HG02623 (cell line): ENCODE results near the gene SPATA32.

Experiments
- ATAC-seq: cut with Tn5 transposase; IDR thresholded peaks from one replicate; pipeline ENCODE4 v1.9.1; 2021; ENCODE audit warnings: moderate library complexity; ENCODE audit not compliant: unreplicated experiment

The SPATA32 gene

DNA sequence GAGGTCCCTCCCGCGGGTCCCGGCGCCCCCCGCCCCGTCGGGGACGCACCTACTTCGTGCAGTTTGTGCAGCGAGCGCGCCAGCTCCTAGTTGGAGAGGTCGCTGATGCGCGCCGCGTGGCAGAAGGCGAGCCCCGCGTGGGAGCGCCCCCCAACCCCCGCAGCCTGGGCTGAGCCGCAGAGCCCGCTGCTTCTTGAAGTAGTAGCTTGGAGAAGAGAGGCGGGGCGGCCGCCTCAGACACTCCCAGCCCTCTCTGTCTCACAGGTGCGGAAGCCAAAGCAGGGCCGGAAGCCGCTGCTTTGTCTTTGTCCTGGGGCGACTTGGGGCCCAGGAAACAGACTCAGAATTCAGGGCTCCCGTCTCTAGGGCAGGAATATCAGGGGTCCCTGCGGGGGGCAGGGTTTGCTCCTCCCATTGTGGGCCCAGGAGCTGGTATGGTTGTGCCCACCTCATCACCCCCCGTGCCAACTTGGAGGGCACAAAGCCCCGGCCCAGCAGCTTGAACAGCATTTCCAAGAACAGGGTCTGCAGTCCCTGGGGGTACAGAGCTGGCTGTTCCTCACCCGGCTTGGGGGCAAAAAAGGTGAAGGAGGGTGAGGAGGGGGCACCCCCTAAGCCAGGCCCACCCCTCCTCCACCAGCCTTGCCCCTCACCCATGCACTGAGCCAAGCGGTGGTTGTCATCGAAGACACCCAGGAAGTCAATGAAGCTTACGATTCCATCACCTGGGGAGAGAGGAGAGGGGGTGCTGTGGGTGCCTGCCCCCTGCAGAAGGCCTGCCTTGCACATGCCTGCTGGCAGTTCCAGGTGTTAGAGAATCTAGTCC is 13.5 kb downstream of the SPATA32 start:
- ATAC-seq = peak; percentile 39

DNA sequence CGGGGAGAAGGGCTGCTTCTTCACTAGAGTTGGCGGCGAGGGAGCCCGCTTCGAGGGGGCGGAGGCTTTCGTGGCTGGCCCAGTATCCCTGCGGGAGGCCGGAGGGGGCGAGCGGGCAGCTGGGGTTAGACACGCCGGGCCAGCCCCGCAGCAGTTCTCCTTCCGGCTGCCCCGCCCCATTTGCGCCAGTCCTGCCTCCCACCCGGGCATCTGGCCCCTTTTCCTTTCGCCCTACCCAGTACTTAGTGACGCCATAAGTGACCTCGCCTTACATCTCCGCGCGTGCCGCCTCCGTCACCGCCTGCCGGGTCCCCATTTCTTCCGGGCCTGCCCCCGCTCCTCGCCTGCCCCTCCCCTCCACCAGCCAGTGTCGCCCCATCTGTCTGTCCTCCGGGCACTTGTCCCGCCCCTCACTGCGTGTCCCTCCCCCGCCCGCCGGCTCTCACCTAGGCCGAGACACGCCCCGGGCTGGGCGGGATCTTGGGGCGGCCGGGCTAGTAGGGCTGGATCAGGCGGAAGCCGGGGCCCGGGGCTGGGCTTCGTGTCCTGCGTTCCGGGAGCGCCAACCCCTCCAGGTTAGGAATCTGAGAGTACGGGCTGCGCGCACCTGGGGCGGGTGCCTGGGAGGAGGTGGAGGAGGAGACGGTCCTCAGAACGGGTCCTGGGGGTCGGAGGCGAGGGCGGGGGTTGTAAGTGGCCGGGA is 14.3 kb downstream of the SPATA32 start:
- ATAC-seq = peak; percentile 71

DNA sequence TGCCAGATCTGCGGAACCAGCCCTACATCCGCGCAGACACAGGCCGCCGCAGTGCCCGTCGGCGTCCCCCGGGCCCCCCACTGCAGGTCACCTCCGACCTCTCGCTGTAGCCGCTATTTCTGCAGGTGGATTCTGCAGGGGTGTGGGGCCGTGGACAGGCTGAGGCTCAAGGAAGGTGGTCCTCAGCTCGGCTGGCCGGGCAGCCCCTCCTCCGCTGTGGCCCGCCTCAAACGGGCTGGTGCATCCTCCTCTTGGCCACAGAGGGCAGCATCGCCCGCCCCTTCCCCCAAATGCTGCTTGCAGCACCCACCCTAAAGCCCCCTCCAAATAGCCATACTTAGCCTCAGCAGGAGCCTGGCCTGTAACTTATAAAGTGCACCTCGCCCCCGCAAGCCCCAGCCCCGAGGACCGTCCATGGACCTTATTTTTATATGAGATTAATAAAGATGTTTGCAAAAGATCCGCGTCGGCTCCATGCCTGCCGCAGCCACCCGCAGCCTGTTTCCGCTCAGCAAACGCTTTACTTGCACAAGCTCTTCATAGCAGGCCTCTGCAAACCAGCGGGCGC is 14.9 kb downstream of the SPATA32 start:
- no peak for ATAC-seq

DNA sequence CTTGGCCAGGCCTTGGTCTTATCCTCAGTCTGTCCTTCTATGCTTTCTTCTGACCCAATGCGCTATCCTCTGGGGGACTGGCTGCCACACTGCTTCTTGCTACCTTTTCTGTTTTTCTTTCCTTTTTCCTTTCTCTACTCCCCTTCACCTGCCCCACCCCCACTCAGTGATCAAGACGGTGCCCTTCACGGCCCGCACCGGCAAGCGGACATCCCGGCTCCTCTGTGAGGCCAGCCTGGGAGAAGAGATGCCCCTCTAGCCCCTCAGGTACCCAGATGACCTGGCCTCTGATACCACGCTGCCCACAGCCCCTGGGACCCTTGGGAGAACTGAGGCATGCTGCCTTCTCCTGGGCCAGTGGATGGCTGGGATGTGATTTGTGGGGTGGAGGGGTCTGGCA is 15.6 kb downstream of the SPATA32 start:
- ATAC-seq = no peak

DNA sequence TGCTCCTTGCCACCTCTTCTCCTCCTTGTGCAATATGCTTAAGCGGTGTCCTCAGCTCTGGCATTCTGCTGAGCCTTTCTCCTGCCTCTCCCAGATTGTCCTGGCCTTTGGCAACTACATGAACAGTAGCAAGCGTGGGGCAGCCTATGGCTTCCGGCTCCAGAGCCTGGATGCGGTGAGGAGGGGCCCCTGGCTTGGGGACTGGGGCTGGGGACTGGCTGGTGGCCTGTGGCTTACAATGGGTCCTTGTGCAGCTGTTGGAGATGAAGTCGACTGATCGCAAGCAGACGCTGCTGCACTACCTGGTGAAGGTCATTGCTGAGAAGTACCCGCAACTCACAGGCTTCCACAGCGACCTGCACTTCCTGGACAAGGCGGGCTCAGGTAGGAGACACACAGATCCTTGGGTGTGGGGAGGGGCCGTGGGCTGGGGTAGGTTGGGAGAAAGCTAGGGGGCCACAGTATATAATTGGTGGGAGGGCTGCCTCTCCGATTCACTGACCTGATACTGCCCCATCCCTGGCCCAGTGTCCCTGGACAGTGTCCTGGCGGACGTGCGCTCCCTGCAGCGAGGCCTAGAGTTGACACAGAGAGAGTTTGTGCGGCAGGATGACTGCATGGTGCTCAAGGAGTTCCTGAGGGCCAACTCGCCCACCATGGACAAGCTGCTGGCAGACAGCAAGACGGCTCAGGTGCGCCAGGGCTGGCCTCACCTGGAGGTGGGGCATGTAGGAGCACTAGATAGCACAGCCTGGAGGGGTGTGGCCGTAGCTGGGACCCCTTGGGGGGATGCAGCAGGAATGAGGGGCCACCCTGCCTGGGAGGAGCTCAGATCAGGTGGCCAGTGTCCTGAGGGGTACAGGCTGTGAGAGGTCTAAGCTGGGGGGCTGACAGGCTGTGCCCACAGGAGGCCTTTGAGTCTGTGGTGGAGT is 16.9 kb downstream of the SPATA32 start:
- ATAC-seq = no peak

DNA sequence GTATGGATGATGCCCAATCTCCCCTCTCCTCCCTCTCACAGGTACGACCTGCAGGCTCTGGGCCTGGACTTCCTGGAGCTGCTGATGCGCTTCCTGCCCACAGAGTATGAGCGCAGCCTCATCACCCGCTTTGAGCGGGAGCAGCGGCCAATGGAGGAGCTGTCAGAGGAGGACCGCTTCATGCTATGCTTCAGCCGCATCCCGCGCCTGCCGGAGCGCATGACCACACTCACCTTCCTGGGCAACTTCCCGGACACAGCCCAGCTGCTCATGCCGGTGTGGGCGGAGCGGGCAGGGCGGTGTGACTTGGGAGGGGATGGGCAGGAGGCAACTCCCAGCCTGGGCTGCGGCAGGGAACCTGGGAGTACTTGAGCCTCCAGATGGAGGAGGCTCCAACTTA is 18.1 kb downstream of the SPATA32 start:
- no peak for ATAC-seq

DNA sequence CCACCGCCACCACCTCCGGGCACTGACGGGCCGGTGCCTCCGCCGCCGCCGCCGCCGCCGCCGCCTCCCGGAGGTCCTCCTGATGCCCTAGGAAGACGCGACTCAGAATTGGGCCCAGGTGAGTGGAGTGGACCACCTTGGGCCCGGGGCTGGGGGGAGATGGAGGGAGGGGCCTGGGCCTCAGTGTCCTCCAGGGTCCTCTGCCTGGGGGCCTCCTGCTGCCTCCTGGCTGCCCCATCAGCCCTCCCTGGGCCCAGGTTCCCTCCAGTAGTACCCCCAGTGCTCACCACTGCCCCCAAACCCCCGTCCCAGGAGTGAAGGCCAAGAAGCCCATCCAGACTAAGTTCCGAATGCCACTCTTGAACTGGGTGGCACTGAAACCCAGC is 19.9 kb downstream of the SPATA32 start:
- no peak for ATAC-seq

DNA sequence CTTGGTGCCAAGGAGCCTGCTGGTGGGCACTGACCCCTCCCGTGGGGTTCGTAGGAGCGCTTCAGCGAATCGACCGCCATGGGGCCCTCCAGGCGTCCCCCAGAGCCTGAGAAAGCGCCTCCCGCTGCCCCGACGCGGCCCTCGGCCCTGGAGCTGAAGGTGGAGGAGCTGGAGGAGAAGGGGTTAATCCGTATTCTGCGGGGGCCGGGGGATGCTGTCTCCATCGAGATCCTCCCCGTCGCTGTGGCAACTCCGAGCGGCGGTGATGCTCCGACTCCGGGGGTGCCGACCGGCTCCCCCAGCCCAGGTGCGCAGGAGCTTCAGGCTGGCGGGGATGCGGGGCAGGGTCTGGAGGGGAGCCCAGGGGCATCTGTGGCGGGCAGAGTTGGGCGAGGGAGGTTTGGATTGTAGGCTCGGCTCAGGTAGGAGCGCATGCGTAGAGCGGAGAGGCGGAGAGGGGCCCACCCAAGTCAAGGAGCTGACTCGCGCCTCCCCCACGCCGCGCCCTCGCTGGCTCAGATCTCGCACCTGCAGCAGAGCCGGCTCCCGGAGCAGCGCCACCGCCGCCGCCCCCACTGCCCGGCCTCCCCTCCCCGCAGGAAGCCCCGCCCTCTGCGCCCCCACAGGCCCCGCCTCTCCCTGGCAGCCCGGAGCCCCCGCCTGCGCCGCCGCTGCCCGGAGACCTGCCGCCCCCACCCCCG is 20.4 kb downstream of the SPATA32 start:
- no peak for ATAC-seq

DNA sequence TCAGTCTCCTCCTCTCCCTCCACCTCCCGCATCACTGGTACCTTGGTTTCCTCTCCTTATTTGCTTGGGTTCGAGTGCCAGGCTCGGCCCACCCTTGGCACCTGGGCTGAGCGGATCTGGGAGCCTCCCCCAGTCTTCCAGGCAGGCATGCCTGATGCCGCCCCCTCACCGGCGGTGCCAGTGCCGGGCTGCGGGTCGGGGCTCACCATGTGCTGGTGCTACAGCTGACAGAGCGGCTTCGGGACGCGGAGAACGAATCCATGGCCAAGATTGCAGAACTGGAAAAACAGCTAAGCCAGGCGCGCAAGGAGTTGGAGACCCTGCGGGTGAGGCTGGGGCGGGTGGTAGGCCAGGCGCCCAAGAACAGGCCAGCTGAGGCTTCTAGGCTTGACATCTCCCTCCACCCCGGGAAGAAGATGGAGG is 21.0 kb downstream of the SPATA32 start:
- no peak for ATAC-seq

DNA sequence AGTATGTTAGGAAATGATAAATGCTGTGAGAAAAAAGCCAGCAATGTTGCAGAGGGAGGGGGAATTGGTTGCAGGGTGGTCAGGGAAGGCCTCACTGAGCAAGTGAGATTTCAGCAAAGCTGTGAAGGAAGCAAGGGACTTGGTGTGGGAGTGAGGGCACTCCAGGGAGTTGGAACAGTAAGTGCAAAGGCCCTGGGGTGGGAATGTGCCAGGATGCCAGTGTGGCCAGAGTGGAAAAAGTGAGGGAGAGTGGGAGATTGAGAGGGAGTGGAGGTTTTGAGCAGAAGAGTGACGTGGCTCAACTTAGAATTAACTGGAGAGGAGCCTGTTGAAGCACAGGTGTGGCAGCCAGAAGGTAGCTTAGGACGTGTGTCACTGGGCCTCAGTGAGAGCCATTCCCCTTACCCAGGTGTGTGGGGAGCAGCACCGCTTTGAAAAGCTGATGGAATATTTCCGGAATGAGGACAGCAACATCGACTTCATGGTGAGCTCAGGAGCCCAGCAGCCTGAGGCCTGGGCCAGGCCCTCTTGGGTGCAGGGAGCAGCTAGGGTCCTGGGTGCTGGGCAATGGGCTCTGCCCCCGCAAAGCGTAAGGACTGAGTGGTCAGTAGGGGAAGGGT is 23.6 kb downstream of the SPATA32 start:
- ATAC-seq = no peak

DNA sequence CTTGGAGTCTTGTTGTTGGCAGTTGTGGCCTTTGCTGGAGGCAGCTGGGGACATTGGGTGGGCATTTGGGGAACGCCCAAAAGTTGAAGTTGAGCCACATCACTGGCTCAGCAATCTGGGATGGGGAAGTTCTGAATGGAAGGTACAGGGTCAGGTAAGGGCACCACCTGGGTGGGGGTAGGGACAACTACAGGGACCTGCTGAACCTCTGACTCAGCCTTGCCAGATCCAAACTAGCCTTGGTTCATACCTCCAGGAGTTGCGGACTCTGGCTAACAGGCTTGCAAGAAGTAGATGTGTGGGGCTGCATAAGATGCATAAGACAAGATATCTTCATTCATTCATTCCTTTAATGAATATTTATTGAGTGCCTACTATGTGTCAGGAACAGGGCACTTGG is 24.2 kb downstream of the SPATA32 start:
- no peak for ATAC-seq

DNA sequence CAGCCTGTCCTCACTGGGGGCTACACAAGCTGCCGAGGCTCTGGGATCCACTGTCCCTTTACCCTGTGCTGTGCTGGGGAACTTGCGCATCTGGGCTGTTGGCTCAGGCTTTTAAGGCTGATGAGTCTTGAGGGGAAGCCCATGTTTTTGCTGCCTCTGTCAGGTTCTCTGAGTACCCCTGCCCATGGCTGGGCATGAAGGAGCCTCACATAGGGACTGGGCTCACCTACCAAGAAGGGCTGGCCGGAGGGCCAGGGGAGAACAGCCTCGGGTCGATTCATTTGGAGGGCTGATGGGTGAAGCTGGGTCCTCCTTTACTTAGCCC is 25.6 kb downstream of the SPATA32 start:
- ATAC-seq = no peak

DNA sequence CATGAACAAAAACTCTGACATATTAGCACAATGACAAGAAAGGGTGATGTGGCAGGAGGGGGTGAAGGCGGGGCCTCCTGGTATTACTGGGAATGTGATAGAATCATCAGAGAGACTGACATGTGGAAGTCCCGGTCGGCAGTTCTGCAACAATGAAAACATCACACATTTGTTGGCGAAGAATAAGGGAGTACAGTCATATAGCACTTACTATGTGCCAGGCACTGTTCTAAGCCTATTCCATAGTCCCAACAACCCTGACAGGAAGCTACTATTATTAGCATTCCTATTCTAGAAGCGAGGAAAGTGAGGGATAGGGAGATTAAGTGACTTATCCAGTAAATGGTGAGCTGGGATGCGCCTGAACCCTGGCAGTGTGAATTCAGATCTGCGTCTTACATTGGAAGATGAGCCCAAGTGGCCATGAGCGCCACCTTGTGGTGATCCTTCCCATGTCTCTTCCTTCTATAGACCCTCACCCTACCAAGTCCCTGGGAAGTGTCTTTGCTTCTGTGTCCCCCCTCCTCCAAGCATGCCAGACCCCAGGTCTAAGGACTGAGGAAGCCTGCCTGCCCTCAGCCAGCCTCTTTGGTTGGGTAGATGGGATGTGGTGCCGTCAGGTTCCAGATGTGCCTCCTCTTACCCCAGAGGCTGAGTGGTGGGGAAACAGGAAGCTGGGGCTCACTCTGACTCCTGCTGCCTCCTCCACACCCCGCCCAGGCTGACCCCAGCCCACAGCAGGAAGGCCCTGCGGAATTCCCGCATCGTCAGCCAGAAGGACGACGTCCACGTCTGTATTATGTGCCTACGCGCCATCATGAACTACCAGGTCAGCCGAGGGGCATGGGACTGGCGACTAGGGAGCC is 26.2 kb downstream of the SPATA32 start:
- no peak for ATAC-seq

DNA sequence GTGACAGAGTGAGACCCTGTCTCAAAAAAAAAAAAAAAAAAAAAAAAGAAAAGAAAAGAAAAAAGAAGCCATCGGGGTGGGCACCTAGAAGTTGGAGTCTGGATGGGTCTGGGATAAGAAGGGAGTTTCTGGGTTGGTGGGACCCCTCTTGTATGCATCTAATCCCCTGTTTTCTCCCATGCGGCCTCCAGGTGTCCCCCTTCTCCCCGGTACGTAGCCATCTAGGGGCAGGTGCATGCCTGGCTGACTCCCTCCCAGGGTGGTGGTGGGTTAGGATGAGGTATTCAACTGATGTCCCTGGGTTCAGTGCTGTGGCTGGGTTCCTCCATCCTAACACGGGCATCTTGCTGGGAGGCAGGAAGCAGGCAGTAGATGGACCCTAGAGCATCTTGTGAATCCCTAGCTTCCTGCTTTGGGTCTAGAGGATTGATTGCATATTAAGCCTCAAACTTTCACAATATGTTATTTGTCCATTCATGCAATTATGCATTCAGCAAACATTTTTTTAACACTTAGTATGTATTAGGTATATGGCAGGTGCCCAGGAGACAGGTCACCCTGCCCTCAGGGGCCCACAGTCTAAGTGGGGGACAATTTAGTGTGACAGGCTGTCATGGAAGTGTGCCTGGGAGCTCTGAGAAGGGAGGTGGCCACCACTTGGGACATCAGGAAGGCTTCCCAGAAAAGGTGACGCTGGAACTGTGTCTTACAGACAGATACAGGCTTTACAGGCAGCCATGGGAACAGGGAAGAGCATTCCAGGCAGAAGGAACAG is 27.1 kb downstream of the SPATA32 start:
- ATAC-seq = no peak

DNA sequence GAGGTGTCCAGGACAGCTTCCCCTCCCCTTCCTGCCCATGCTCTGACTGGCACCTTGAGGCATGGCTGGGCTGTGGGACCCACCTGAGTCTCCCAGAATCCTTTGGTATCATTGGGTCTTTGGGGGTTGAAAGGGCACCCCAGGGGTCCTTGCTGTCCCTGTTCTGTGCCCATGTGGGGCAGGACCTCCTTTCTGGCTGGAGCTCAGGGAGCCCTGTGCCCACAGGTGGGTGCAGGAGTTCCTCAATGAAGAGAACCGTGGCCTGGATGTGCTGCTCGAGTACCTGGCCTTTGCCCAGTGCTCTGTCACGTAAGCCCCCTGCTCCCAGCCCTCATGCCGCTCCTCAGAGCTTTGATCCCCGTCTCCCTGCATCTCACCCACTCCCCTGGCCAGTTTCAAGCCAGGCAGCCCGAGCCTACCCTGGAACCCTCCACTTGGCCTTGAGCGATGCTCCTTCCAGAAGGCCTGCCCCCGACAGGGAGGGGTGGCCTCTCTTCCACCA is 28.4 kb downstream of the SPATA32 start:
- ATAC-seq = no peak

DNA sequence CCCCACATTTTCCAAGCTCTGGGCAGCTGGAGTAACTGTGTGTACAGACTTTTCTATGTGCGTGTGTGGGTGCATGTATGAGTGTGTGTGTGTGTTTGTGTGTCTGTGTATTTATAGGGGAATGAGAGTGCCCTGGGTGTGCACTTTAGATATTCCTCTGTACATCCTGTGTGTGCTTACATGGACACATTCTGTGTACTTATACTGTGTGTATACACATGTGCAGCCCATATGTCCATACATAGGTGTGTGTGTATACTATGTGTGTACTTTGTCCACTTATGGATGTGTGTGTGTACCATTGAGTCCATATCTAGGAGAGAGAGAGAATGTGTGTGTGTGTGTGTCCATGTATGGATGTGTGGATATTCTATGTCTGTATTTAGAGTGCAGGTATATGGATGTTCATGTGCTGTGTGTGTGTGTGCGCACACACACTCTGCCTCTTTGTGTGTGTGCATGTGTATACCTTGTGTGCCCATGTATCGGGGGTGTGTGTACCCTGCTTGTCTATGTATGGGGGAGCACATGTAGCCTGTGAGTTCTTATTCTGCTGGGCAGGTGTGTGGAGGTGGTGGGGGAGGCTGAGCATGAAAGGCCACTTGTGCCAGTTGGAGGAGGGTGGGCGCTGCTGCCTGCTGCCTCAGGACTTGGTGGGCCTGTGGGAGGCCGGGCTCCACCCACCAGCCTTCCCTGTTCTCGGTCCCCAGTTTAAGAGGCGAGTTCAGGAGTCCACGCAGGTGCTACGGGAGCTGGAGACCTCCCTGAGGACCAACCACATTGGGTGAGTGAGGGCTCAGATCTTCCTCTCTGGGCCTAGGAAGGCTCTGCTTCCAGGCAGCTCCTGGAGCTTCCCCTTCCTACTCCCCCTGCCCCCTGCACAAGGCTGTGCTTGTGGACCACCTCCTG is 29.1 kb downstream of the SPATA32 start:
- ATAC-seq = no peak

DNA sequence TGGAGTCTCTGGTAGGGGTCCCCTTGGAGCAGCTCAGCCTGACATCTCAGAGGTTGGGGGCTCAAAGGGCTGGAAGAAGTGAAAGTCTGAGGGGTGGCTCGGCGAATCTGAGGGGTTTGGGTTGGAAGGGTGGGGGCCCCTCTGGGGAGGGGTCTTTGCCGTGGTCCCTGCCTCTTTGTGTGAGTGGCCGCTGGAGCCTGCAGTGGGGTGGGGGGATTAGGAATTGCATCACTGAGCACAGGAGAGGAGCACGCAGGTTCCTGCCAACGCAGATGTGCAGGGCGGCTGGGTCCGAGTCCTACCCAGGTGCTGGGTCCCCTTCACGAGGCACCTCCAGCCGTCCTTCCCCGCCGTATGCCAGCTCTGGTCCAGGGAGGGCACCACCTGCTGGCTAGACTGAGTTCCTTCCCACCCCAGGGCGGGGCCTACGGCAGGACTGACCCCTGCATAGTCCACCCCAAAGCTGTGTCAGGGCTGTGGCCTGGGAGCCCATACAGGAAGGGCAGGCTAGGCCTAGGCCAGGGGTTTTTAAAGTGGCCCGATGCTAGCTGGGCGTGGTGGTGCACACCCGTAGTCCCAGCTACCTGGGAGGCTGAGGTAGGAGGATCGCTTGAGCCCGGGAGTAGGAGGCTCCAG is 30.3 kb downstream of the SPATA32 start:
- ATAC-seq = no peak
